Ovary (tissue), 9 donors: ENCODE data around the gene SLC1A2. TPM values are rescaled to one million over a fixed set of nuclear protein-coding genes. Genes with fewer than 3 reads are reported as not detected.

Source experiments
- DNase-seq, 5 donors: peaks; one replicate each; pipeline ENCODE4 v3.0.0-alpha.2; 2019 to 2020
- H3K27ac ChIP-seq, 2 donors: fragments of 200-600 bp; one replicate each; pipeline versions ENCODE4 v1.5.1 to v1.8.0; 2019 to 2022
- H3K27me3 ChIP-seq: fragments of 200-600 bp; one replicate; pipeline ENCODE4 v1.8.0; 2022
- H3K36me3 ChIP-seq: fragments of 200-600 bp; sonication (generic); one replicate; pipeline ENCODE4 v1.5.1; 2019
- H3K4me1 ChIP-seq: one replicate; pipeline ENCODE4 v1.8.1; 2013; ENCODE audit warnings: mild to moderate bottlenecking, moderate library complexity; ENCODE audit not compliant: insufficient read depth
- H3K4me3 ChIP-seq: fragments of 200-600 bp; sonication (generic); one replicate; pipeline ENCODE4 v1.5.1; 2017
- H3K9me3 ChIP-seq, 2 donors: fragments of 200-600 bp in 1 of 2; sonication (generic) in 1 of 2; one replicate each; pipeline versions ENCODE4 v1.5.1 to v1.8.1; 2013 to 2019; ENCODE audit warnings: mild to moderate bottlenecking in 1 of 2, moderate library complexity in 1 of 2
- EP300 ChIP-seq: sonication (generic); formaldehyde crosslinking; IDR thresholded peaks from one replicate; pipeline ENCODE4 v1.6.1; 2017; ENCODE audit warnings: antibody characterized with exemption
- POLR2A ChIP-seq: fragments of 450-650 bp; IDR thresholded peaks from one replicate; pipeline ENCODE4 v1.6.1; 2017; ENCODE audit warnings: antibody characterized with exemption, mild to moderate bottlenecking, moderate library complexity
- WGBS, 3 donors: extraction: QIAGEN DNeasy Blood & Tissue Kit in 1 of 3; methylation state at CpG; one replicate each; pipeline versions ENCODE4 v1.1.5 to v1.1.7; 2013 to 2017; 5-methylcytosine and 5-hydroxymethylcytosine counted together
- intact Hi-C, 4 donors: fragments of 100-400 bp; cut with DNase I; formaldehyde crosslinking; loops; one replicate each; pipeline versions ENCODE4 v1.11.0 to v1.15.1; 2022 to 2023
- polyA plus RNA-seq, 2 donors: library from polyadenylated mRNA; stranded (reverse); fragments of 200-250 nt in 1 of 2; fragments of 350-450 nt in 1 of 2; fragmentation: Illumina TruSeq in 1 of 2; extraction: RNeasy Lipid Tissue Mini Kit (QIAGEN cat#74804) in 1 of 2; gene quantifications; one replicate each; pipeline ENCODE4 v1.2.3, GENCODE V29; 2013 to 2014
- total RNA-seq, 7 donors: library from RNA; depleted of rRNA in 2 of 7; stranded (reverse); fragments of >200 nt in 2 of 7; fragmentation: NEBNext Ultra II Directional in 3 of 7; extraction: Animal tissue kit (Norgen Biotek cat#: 25700) in 3 of 7; gene quantifications; one replicate each; pipeline versions ENCODE4 v1.1.0 to v1.2.4, GENCODE V29; 2016 to 2023
- TF ChIP-seq, protein P1 (sequence below), 3 donors: fragments of 450-650 bp in 2 of 3; fragments of 200-600 bp in 1 of 3; IDR thresholded peaks; one replicate each; pipeline versions ENCODE4 v1.5.1 to v1.8.0; 2016 to 2022; ENCODE audit warnings: antibody characterized with exemption in 3 of 3, mild to moderate bottlenecking in 1 of 3
- donor health status: DM: no; HTN: no; CAD: no; lungs with moderate emphysema.
- donor health status: DM: no; HTN: no; CAD: no.
- donor health status: Bipolar disorder and iron deficiency.
- donor health status: DM: yes; HTN: yes; CAD: no.
- donor health status: DM: no; HTN: no; CAD: no.
- donor health status: DM: yes; HTN: yes; CAD: no.

The SLC1A2 gene
- total and polyA plus RNA-seq, 9 donors: 0.02 to 0.80 (median 0.15) TPM

DNA sequence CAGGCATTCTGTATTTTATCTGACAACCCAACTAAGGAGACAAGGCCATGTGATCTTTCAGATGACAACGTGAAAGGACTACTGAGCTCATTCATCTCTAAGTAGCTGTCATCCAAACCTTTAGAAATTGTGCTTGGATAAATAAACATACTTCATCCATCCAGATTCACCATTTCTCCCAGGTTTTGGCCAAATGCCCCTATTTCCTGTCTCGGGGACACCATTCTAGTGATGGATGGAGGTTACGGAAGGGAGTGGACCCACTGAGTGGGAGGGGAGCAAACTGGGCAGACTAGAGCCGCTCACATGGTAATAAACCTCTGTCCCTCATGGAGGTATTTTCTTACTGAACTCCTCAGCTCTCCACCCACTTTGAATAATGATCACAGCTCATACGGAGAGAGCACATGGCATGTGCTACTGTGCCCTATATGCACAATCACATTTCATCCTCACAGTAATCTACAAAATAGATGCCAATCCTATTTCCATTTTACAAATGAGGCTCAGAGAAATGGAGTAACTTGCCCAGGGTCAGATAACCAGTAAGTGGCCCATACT lies 114.4 kb downstream of the SLC1A2 start:
- Histone ChIP-seq H3K9me3 (no peaks in the 10 kb centered on the region), H3K36me3 (no peaks in the 10 kb centered on the region), H3K27me3 (no peaks in the 10 kb centered on the region), H3K4me3 (no peak overlapping the region), H3K4me1 (no peaks in the 10 kb centered on the region), H3K27ac (no peak overlapping the region)
- 64 to 73% (median 70%) methylated on average over 5 of the region's 5 CpGs for WGBS, 3 donors
- intact Hi-C loops: no loop called here
- DNase-seq: no peak
- TF ChIP-seq, protein P1, sequence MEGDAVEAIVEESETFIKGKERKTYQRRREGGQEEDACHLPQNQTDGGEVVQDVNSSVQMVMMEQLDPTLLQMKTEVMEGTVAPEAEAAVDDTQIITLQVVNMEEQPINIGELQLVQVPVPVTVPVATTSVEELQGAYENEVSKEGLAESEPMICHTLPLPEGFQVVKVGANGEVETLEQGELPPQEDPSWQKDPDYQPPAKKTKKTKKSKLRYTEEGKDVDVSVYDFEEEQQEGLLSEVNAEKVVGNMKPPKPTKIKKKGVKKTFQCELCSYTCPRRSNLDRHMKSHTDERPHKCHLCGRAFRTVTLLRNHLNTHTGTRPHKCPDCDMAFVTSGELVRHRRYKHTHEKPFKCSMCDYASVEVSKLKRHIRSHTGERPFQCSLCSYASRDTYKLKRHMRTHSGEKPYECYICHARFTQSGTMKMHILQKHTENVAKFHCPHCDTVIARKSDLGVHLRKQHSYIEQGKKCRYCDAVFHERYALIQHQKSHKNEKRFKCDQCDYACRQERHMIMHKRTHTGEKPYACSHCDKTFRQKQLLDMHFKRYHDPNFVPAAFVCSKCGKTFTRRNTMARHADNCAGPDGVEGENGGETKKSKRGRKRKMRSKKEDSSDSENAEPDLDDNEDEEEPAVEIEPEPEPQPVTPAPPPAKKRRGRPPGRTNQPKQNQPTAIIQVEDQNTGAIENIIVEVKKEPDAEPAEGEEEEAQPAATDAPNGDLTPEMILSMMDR (IDR thresholded peaks at IDR 0.05): no peak
- TF ChIP-seq POLR2A (no peak), EP300 (no peak)

DNA sequence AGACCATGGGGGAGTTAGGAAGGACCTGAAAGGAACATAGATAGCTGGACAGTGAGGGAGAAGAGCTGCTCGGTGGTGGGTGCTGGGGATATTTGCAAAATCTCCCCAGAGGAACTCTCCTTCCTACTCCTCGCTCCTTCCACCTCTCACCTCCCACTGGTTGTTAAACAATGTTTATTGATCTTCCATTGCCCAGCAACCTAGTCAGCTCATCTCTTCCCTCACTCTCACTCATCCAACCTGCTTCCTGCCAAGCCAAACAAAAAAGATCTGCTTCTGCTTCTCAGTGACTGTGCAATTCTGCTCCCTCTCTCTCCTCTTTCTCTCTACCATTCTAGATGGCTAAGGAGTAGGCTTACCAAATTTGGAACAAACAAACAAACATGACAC lies 115.0 kb downstream of the SLC1A2 start:
- Histone ChIP-seq H3K4me1 (no peaks in the 10 kb centered on the region), H3K27ac (no peak overlapping the region), H3K27me3 (no peaks in the 10 kb centered on the region), H3K9me3 (no peaks in the 10 kb centered on the region), H3K36me3 (no peaks in the 10 kb centered on the region), H3K4me3 (no peak overlapping the region)
- TF ChIP-seq POLR2A: no peak
- TF ChIP-seq, protein P1 (IDR thresholded peaks at IDR 0.05): no peak
- no peak for TF ChIP-seq EP300
- DNase-seq: no peak
- 74 to 93% (median 91%) methylated on average over 2 of the region's 2 CpGs for WGBS, 3 donors
- intact Hi-C loops: no loop called here

DNA sequence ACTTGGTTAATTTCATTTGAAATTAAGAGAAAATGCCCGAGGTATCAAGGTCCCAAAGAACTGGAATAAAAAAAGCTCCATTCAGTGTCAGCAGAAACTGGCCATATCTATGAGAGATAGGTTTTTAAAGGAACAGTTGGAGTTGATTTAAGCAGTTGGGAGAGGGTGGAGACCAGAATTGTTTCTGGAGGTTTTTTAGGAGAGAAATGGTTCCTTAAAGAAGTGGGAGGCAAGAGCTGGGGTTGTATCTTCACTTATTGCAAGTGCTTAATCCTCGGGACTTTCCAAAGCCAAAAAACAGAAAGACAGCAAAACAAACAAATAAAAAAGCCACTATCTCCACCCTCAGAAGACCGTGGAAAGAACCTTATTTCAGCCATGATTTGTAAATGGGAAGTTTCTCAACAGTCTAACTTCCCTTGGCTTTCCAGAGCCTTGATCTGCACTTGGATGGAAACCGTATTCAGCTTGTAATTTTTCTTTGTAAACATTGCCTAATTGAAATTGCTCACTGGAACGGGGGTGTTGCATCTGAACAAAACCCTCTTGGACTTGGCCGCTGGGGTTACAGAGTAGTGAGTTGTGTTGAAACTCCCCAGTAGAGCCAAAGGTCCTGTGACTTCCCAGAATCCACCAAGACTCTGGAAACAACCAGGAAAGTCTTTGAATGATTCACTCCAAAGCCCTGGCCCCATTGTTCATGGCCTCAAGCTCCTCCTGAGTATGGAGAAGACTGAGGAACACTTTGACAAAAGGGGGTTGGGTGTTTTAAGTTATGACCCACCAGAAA lies 115.6 kb downstream of the SLC1A2 start:
- Histone ChIP-seq H3K4me1 (no peaks in the 10 kb centered on the region), H3K9me3 (no peaks in the 10 kb centered on the region), H3K27ac (no peak overlapping the region), H3K27me3 (no peaks in the 10 kb centered on the region), H3K4me3 (no peak overlapping the region), H3K36me3 (no peaks in the 10 kb centered on the region)
- intact Hi-C loops: no loop called here
- WGBS, 3 donors: 39 to 68% (median 63%) methylated on average over 6 of the region's 6 CpGs
- DNase-seq: peak in 1 of 5 donors; percentile 59
- TF ChIP-seq EP300: no peak
- no peak for TF ChIP-seq POLR2A
- TF ChIP-seq, protein P1 (IDR thresholded peaks at IDR 0.05): no peak

DNA sequence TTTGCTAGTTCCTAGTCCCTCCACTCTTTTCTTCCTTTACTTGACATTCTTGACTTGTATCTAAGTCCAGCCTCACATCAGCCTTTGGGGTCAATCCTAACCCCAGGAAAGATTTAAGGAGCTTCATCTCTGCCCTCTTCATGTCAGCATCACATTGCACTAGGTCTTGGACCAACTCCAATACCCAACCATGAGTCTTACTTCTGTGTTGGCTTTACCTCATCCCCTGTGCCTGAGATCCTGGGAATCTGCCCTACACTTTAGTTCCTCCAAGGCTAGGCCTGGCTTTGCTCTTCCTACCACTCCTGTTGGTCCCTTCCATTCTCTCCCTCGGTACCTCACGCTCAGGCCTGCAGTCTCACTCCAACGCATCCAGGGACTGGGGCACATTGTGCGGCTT lies 117.0 kb downstream of the SLC1A2 start:
- Histone ChIP-seq H3K27me3 (no peaks in the 10 kb centered on the region), H3K27ac (no peak overlapping the region), H3K4me1 (no peaks in the 10 kb centered on the region), H3K9me3 (no peaks in the 10 kb centered on the region), H3K36me3 (no peaks in the 10 kb centered on the region), H3K4me3 (no peak overlapping the region)
- 87 to 98% (median 96%) methylated on average over 4 of the region's 4 CpGs for WGBS, 3 donors
- TF ChIP-seq EP300 (no peak), POLR2A (no peak)
- TF ChIP-seq, protein P1 (IDR thresholded peaks at IDR 0.05): no peak
- intact Hi-C loops: no loop called here
- no peak for DNase-seq
